ENCODE measurements around the gene NDUFB7. TPM values are rescaled to one million over a fixed set of nuclear protein-coding genes. Genes with fewer than 3 reads are reported as not detected.

The NDUFB7 gene
- total and polyA plus RNA-seq, 2 experiments from 2014 or later: 289 to 463 TPM

- H3K36me3 ChIP-seq (ENCODE audit: insufficient read depth): no peaks in the 10 kb centered on the region
- H3K27me3 ChIP-seq (ENCODE audit: insufficient read depth): no peaks in the 10 kb centered on the region
- no peaks in the 10 kb centered on the region for H3K4me1 Mint-ChIP-seq
These were observed 11.1 kb upstream of the NDUFB7 start, which contains the start of gene CLEC17A for GRCh38 chr19:14582894-14583340. TSS of gene CLEC17A (plus strand) at chr19:14583084. CDS start at chr19:14583161, 77 bp downstream.

More at GRCh38 chr19:14582894-14583340, 11.1 kb upstream of the NDUFB7 start, which contains the start of gene CLEC17A:
- no peaks in the 10 kb centered on the region for H3K9me2 ChIP-seq (ENCODE audit: insufficient read depth)
- H2AFZ ChIP-seq: no peak within 1 kb of the TSS
- Mint-ChIP-seq H3K9me3 (peaks cover 56% of the 10 kb centered on the region), H3K36me3 (ENCODE audit: low read depth) (peaks cover 11% of the 10 kb centered on the region; the same call in 2 of the 3 replicates), H3K27ac (no peak within 1 kb of the TSS), H3K4me3 (no peak within 1 kb of the TSS), H3K27me3 (ENCODE audit: insufficient read depth, low read depth, poor library complexity) (peaks cover 1% of the 10 kb centered on the region)
- H3K4me3 ChIP-seq: no peak within 1 kb of the TSS
- no peaks in the 10 kb centered on the region for H3F3A ChIP-seq (replicated peaks; ENCODE audit: low read depth)
- DNase-seq (ENCODE audit: low spot score): no peak
- H3K27ac ChIP-seq (ENCODE audit: low read depth): no peak within 1 kb of the TSS
- no peaks in the 10 kb centered on the region for H4K20me1 ChIP-seq (replicated peaks; ENCODE audit: insufficient read depth)
- no peak for TF ChIP-seq POLR2AphosphoS5 (IDR thresholded peaks at IDR 0.05; ENCODE audit: low read depth)
- no peak for TF ChIP-seq NANOG (IDR thresholded peaks at IDR 0.05; ENCODE audit: borderline replicate concordance)
- TF ChIP-seq ZNF114 (CRISPR knock-in tag; IDR thresholded peaks at IDR 0.05): no peak
- TF ChIP-seq STAT1 (IDR thresholded peaks at IDR 0.05; ENCODE audit: unreplicated experiment): no peak
- no peak for TF ChIP-seq JUNB (IDR thresholded peaks at IDR 0.05; ENCODE audit: unreplicated experiment)
- TF ChIP-seq CREB1 (CRISPR knock-in tag; IDR thresholded peaks at IDR 0.05; ENCODE audit: low read depth): no peak
- TF ChIP-seq EZH2phosphoT487 (IDR thresholded peaks at IDR 0.05; ENCODE audit: unreplicated experiment): no peak
- no peak for TF ChIP-seq CTCF (conservative IDR thresholded peaks at IDR 0.05; ENCODE audit: low read depth in 2 of 2)
- TF ChIP-seq ETS1 (IDR thresholded peaks at IDR 0.05): no peak
- TF ChIP-seq REST (IDR thresholded peaks at IDR 0.05; ENCODE audit: unreplicated experiment): no peak
- no peak for TF ChIP-seq EZH2 (IDR thresholded peaks at IDR 0.05; ENCODE audit: low read depth, unreplicated experiment)
- no peak for TF ChIP-seq ZNF462 (CRISPR knock-in tag; IDR thresholded peaks at IDR 0.05)
- TF ChIP-seq ZNF331 (CRISPR knock-in tag; IDR thresholded peaks at IDR 0.05; ENCODE audit: low read depth): no peak
- ATAC-seq: no peak
- H3K4me1 ChIP-seq (ENCODE audit: insufficient read depth): no peaks in the 10 kb centered on the region; the same call in 1 of the 2 replicates
- no peaks in the 10 kb centered on the region for H3K79me2 ChIP-seq (replicated peaks; ENCODE audit: insufficient read depth)
- no peak within 1 kb of the TSS for H3K4me2 ChIP-seq

Measured in GM23338 (cell line).